GM10266 (cell line): ENCODE measurements around the gene RER1.
A peak's percentile ranks its signal among the peaks of the same experiment; 100 is the strongest.

Experiments used
- DNase-seq: peaks from one replicate; pipeline ENCODE4 v3.0.0; 2012; ENCODE audit errors: extremely low spot score
- TF ChIP-seq, protein P1 (sequence below): IDR thresholded peaks from 2 replicates; pipeline ENCODE4 v1.5.1; 2012; ENCODE audit warnings: mild to moderate bottlenecking, low read depth; ENCODE audit not compliant: control insufficient read depth, insufficient read depth; ENCODE audit errors: missing control alignments

The RER1 gene

DNA sequence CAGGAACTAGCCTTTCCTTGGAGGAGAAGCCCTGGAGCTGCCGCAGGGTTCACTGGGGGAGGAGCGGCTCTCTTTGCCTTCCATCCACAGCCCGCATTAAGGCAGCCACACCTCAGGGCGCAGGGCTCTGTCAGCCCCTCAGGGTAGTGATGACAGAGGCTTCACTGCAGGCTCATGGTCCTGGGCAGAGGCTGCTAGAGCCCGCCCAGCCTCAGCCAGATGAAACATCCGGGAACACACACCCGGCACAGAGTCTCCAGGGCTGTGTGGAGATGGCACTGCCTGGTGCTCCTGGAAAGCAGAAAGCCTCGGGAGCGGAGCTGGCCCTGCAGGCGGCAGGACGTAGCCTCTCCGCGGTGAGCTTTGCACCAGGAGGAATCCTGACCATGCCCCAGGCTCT lies 50.1 kb downstream of the RER1 start:
- no peak for DNase-seq
- TF ChIP-seq, protein P1, sequence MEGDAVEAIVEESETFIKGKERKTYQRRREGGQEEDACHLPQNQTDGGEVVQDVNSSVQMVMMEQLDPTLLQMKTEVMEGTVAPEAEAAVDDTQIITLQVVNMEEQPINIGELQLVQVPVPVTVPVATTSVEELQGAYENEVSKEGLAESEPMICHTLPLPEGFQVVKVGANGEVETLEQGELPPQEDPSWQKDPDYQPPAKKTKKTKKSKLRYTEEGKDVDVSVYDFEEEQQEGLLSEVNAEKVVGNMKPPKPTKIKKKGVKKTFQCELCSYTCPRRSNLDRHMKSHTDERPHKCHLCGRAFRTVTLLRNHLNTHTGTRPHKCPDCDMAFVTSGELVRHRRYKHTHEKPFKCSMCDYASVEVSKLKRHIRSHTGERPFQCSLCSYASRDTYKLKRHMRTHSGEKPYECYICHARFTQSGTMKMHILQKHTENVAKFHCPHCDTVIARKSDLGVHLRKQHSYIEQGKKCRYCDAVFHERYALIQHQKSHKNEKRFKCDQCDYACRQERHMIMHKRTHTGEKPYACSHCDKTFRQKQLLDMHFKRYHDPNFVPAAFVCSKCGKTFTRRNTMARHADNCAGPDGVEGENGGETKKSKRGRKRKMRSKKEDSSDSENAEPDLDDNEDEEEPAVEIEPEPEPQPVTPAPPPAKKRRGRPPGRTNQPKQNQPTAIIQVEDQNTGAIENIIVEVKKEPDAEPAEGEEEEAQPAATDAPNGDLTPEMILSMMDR = no peak

DNA sequence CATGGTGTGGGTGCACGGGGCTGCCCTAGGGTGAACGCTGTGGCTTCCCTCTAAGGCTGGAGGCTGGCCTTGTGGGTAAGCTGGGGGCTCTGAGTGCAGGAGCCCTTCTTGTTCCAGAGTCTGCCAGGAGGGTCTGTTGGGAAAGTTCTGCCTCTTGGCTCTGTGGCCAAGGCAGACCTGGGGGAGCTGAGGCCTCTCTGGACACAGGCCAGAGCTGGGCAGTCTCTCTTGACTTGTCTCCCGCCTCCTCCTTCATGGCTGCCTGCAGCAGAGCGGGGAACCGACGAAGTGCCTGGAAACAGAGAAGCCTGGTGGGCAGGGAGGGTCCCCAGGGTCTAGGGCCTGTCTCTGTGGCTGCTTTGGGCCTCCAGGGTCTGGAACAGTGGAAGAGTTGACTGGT lies 51.0 kb downstream of the RER1 start:
- TF ChIP-seq, protein P1 = no peak
- DNase-seq = no peak

DNA sequence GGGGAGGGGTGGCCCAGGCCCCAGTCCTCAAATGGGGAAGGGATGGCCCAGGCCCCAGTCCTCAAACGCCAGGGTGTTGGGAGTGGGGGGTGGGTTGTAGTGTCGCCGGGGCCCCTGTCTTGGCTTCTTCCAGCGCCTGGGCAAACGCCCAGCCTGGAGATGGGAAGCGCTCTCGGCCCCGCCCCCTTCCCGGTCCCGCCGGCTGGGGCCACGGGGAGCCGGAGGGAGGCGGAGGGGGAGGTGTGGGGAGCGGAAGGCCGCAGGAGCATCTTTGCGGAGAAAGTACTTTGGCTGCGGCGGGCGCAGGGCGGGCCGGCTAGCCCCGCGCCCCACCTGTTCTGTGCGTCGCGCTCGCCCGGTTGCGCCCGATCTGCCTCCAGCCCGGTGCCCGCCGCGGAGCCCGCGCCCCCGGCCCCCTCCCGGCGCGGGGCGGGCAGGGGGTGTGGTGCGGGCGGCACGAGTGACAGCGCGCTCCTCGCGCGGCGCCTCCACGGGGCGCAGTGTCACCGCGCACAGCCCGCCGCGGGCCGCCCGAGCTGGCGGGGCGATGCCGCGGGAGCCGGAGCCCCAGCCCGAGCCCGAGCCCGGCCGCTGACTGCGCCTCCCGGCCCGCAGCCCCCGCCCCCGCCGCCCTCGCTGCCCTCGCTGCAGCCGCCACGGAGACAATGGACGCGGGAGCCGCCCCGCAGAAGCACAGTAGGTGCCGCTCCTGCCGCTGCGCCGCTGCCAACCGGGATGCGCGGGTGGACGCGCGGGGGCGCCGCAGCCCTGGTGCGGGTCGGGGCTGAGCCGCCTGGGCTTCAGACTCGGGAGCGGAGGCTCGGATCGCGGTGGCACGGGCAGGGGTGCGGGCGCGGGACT lies 51.9 kb downstream of the RER1 start:
- DNase-seq = no peak
- TF ChIP-seq, protein P1 = peak; percentile 12

DNA sequence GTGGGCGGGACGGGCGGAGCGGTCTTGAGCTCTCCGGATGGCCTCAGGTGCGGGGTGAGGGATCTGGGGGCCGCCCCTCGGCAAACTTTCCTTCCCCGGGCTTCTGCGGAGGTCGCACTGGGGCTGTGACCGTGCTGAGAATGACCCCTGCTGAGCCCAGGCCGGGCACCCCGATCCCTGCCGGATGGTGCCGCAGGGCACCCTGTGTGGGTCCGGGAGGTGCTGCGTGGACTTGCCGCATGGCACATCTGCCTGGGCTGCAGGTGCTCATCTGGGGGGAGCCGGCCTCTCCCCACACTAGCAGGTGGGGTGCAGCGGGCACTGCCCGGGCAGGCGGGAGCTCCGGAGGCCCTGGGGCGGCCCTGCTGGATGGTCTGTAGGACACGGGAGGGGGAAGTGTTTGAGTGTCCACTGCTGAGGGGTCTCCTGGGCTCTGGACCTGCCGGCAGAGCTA lies 52.5 kb downstream of the RER1 start:
- TF ChIP-seq, protein P1 = no peak

DNA sequence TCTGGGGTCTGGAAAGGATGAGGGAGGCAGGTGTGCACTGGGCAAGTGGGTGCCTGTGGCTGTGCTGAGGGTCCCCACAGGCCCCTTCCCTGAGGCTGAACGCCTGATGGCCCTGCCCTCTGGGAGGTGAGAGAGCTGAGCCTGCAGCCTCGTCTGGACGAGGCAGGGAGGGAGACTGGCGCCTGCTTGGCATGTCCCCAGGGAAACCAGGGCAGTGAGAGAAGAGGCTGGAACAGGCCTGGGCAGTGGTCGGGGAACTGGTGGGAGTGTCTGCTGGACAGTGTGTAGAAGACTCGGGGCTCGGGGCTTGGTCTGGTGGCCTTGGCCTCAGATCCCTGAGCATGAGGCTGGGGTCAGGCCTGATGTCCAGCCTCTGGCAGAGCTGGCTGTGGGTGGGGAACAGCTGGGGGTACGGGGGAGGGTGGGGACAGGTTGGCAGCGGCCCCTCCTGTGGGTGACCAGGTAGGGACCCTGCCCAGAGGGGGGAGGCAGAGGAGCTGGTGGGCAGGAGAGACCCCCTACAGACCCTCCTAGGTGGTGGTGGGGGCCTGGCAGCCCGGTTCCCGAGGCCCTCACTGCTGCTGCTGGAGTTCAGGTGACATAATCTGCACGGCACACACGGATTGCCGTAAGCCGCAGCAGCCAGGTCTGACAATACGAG lies 53.7 kb downstream of the RER1 start:
- TF ChIP-seq, protein P1 = no peak

More for the DNA sequence above, 52.5 kb downstream of the RER1 start:
- no peak for DNase-seq

DNA sequence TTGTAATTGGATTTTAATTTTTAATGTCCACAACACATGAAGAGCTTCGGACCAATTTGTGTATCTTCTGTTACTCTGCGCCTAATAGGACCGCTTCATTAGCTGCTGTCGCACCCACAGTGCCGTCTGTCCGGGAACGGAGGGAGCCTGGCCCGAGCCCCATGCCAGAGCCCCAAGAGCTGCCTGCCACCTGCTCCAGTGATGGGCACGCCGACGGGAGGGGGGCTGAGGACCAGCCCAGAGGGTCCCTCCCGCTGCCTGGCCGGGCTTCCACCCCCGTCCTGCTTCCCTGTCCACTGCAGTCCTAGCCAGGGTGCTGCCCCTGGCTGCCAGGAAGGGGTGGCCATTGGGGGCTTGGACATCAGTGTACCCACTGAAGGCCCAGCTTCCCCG lies 54.2 kb downstream of the RER1 start:
- TF ChIP-seq, protein P1 = no peak
- DNase-seq = no peak

More for the DNA sequence above, 53.7 kb downstream of the RER1 start:
- no peak for DNase-seq

DNA sequence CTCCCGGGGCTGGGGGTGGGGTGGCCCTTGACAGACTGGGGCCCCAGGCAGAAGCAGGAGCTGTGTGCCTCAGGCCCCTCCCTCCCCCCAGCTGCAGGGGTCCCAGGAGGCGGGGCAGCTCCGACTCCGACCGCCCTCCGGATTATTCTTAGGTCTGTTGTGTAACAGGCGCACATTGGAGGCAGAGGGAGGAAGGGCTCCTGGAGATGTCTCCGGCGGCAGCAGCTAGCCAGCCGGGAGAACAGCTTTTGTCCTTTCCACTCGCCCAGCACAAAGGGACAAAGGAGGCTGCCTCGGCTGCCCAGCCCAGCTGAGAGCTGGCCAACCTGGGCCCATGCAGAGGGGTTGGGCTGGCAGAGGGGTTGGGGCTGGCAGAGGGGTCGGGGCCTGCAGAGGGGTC lies 54.8 kb downstream of the RER1 start:
- TF ChIP-seq, protein P1 = no peak
- no peak for DNase-seq
